HCT116 (cell line): ENCODE data around the gene AK4. TPM values are rescaled to one million over a fixed set of nuclear protein-coding genes. Genes with fewer than 3 reads are reported as not detected.

Experiments
- ATAC-seq: fragments of 200-7000 bp; cut with Tn5 transposase; 2 replicates; pipeline ENCODE4 v1.9.1; 2020; ENCODE audit warnings: mild to moderate bottlenecking, moderate library complexity
- BruUV-seq: library from RNA; stranded (reverse); fragments of 400-500 nt; replicated peaks from 2 replicates; lab custom pipeline; 2021; lab: Mats Ljungman, UMichigan
- CTCF ChIA-PET: fragments of 300-600 bp; sonication (Branson Sonifier 250); formaldehyde crosslinking; loops from one replicate; lab custom pipeline; 2021; ENCODE audit warnings: antibody characterized with exemption; lab: Charles Lee
- POLR2A ChIA-PET: fragments of 300-600, 350-600 bp; sonication (Branson Sonifier 250); formaldehyde crosslinking; loops from one replicate; lab custom pipeline; 2021; ENCODE audit warnings: antibody characterized with exemption; lab: Charles Lee
- RAD21 ChIA-PET, 2 experiments: fragments of 300-600 bp; sonication (Branson Sonifier 250); formaldehyde crosslinking; loops; one replicate each; lab custom pipeline; 2023; ENCODE audit warnings: low total read pairs in 2 of 2; ENCODE audit not compliant: uncharacterized antibody in 2 of 2, unreplicated experiment in 2 of 2, low non-redundant PET in 1 of 2; lab: Charles Lee
- DNase-seq: peaks from one replicate; pipeline ENCODE4 v3.0.0-alpha.2; 2010; ENCODE audit warnings: low read depth, low spot score
- H2AFZ ChIP-seq: fragments of 200-600 bp; shearing (Covaris generic), sonication (generic); 2 replicates; pipeline ENCODE4 v1.6.1; 2017; ENCODE audit warnings: low read depth, mixed run types, mixed read lengths, antibody characterized with exemption, low read length; ENCODE audit not compliant: poor library complexity, severe bottlenecking
- H3K27ac ChIP-seq: 2 replicates; pipeline ENCODE4 v1.5.1; 2012; ENCODE audit warnings: low read depth, low read length
- H3K27me3 ChIP-seq: fragments of 200-600 bp; sonication (generic); 2 replicates; pipeline ENCODE4 v1.6.1; 2016; ENCODE audit warnings: mixed run types, low read length, mixed read lengths; ENCODE audit not compliant: insufficient read depth
- H3K36me3 ChIP-seq, 2 experiments: fragments of 200-500 bp in 1 of 2; fragments of 200-600 bp in 1 of 2; sonication (Bioruptor generic) in 1 of 2; sonication (generic) in 1 of 2; 2 replicates each; pipeline versions ENCODE4 v1.5.1 to v1.6.1; 2014 to 2016; ENCODE audit warnings: low read length in 2 of 2, inconsistent platforms in 1 of 2, mixed read lengths in 1 of 2, mixed run types in 1 of 2; ENCODE audit not compliant: insufficient read depth in 2 of 2, control insufficient read depth in 1 of 2
- H3K4me1 ChIP-seq, 2 experiments: fragments of 200-600 bp in 1 of 2; sonication (generic) in 1 of 2; 2 replicates each; pipeline versions ENCODE4 v1.5.1 to v1.6.1; 2012 to 2017; ENCODE audit warnings: low read length in 2 of 2, inconsistent platforms in 1 of 2, mild to moderate bottlenecking in 1 of 2, mixed read lengths in 1 of 2, mixed run types in 1 of 2, moderate library complexity in 1 of 2; ENCODE audit not compliant: insufficient read depth in 2 of 2, control insufficient read depth in 1 of 2
- H3K4me2 ChIP-seq: fragments of 200-600 bp; sonication (generic); 2 replicates; pipeline ENCODE4 v1.6.1; 2017; ENCODE audit warnings: mixed run types, low read length, mixed read lengths
- H3K4me3 ChIP-seq, 2 experiments: fragments of 200-600 bp in 1 of 2; sonication (generic) in 1 of 2; replicated peaks in 1 of 2; 2 replicates each; pipeline ENCODE4 v1.5.1; 2011 to 2016; ENCODE audit warnings: low read length in 2 of 2, control low read depth in 1 of 2, low read depth in 1 of 2, mild to moderate bottlenecking in 1 of 2, mixed read lengths in 1 of 2, mixed run types in 1 of 2
- H3K79me2 ChIP-seq: fragments of 200-600 bp; sonication (generic); 2 replicates; pipeline ENCODE4 v1.6.1; 2017; ENCODE audit warnings: mild to moderate bottlenecking, mixed run types, low read length, moderate library complexity, mixed read lengths; ENCODE audit not compliant: insufficient read depth
- H3K9ac ChIP-seq: fragments of 200-600 bp; sonication (generic); 2 replicates; pipeline ENCODE4 v1.6.1; 2016; ENCODE audit warnings: low read length, mixed read lengths
- H3K9me2 ChIP-seq: fragments of 200-600 bp; sonication (generic), shearing (Covaris generic); 2 replicates; pipeline ENCODE4 v1.6.1; 2017; ENCODE audit warnings: mixed run types, mild to moderate bottlenecking, moderate library complexity; ENCODE audit not compliant: insufficient read depth
- H3K9me3 ChIP-seq, 2 experiments: fragments of 200-500 bp in 1 of 2; fragments of 200-600 bp in 1 of 2; sonication (Bioruptor generic) in 1 of 2; sonication (generic) in 1 of 2; 2 replicates each; pipeline ENCODE4 v1.6.1; 2014 to 2017; ENCODE audit warnings: low read length in 2 of 2, mixed read lengths in 2 of 2, inconsistent platforms in 1 of 2, low read depth in 1 of 2, mild to moderate bottlenecking in 1 of 2, mixed run types in 1 of 2, moderate library complexity in 1 of 2; ENCODE audit not compliant: control insufficient read depth in 1 of 2, insufficient read depth in 1 of 2
- H4K20me1 ChIP-seq: fragments of 200-600 bp; sonication (generic), shearing (Covaris generic); 2 replicates; pipeline ENCODE4 v1.6.1; 2017; ENCODE audit warnings: mixed run types, mild to moderate bottlenecking, moderate library complexity; ENCODE audit not compliant: insufficient read depth
- CEBPB ChIP-seq: IDR thresholded peaks from 2 replicates; pipeline ENCODE4 v1.6.1; 2012; ENCODE audit warnings: low read depth
- ELF1 ChIP-seq: IDR thresholded peaks from 2 replicates; pipeline ENCODE4 v1.6.1; 2012; ENCODE audit warnings: low read depth, borderline replicate concordance
- JUND ChIP-seq: IDR thresholded peaks from 2 replicates; pipeline ENCODE4 v1.6.1; 2012
- POLR2A ChIP-seq: IDR thresholded peaks from 2 replicates; pipeline ENCODE4 v1.7.0; 2011; ENCODE audit warnings: borderline replicate concordance; ENCODE audit not compliant: insufficient read depth, insufficient read length; ENCODE audit errors: extremely low read depth
- SIN3A ChIP-seq: IDR thresholded peaks from 2 replicates; pipeline ENCODE4 v1.6.1; 2012; ENCODE audit warnings: low read depth
- SP1 ChIP-seq: IDR thresholded peaks from 2 replicates; pipeline ENCODE4 v1.6.1; 2012; ENCODE audit warnings: low read depth
- SRF ChIP-seq: IDR thresholded peaks from 2 replicates; pipeline ENCODE4 v1.6.1; 2012; ENCODE audit warnings: low read depth
- YY1 ChIP-seq: IDR thresholded peaks from 2 replicates; pipeline ENCODE4 v1.6.1; 2011; ENCODE audit warnings: low read length, low read depth, moderate library complexity, mild to moderate bottlenecking; ENCODE audit not compliant: insufficient replicate concordance; ENCODE audit errors: extremely low read depth
- ZNF274 ChIP-seq: fragments of 200-500 bp; sonication (Bioruptor generic); IDR thresholded peaks from 2 replicates; pipeline ENCODE4 v1.6.1; 2014; ENCODE audit warnings: mild to moderate bottlenecking, low read depth, low read length, inconsistent platforms
- intact Hi-C: fragments of 100-400 bp; cut with micrococcal nuclease; formaldehyde crosslinking; loops from 2 replicates; pipeline ENCODE4 v1.10.0; 2022
- total RNA-seq: library from RNA; stranded (reverse); gene quantifications from one replicate; pipeline ENCODE4 v1.2.1, GENCODE V29; 2021; ENCODE audit not compliant: unreplicated experiment
- TF ChIP-seq, protein P1 (sequence below): IDR thresholded peaks from 2 replicates; pipeline ENCODE4 v1.6.1; 2012; ENCODE audit warnings: low read depth
- TF ChIP-seq, protein P2 (sequence below), 3 experiments: fragments of 200-600 bp in 1 of 3; sonication (generic) in 1 of 3; IDR thresholded peaks in 2 of 3; conservative IDR thresholded peaks in 1 of 3; 2 replicates each; pipeline ENCODE4 v1.5.1; 2012 to 2017; ENCODE audit warnings: low read depth in 2 of 3, low read length in 2 of 3, antibody characterized with exemption in 1 of 3, borderline replicate concordance in 1 of 3, control low read depth in 1 of 3, mild to moderate bottlenecking in 1 of 3, mixed read lengths in 1 of 3, mixed run types in 1 of 3, moderate library complexity in 1 of 3; ENCODE audit not compliant: insufficient read depth in 1 of 3
- TF ChIP-seq, protein P3 (sequence below): IDR thresholded peaks from 2 replicates; pipeline ENCODE4 v1.6.1; 2012

Gene AK4
- total RNA-seq, 1 experiment from 2014 or later, result 51.5 TPM

DNA sequence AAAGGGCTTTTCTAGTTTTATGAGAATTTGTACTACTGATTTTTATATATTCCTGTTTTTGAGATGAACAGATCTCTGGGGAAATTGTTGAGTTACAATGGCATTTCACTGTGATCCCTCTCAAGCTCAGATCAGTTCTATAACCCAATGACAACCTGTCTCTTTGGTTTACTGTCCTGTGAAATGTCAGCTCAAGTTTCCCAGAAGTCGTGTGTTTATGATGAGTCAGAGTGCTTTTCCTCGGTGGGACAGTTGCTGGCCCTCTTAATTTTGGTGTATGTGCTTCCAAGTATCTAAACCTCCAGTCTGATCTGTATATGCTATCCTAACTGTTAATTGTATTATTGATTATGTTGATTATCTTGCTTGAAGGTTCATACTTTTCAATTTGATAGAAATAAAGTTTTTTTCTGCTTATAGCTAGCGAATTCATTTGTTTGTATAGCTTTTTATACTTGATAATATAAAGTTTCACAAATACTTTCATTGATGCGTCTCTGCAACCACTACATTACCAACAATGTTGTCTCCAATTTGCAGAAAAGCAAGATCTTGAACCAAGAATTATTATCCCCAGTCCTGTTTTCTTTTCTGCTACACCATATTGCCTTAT is 83.8 kb downstream of the AK4 start (continued):
- TF ChIP-seq ZNF274, result no peak
- TF ChIP-seq, protein P1, sequence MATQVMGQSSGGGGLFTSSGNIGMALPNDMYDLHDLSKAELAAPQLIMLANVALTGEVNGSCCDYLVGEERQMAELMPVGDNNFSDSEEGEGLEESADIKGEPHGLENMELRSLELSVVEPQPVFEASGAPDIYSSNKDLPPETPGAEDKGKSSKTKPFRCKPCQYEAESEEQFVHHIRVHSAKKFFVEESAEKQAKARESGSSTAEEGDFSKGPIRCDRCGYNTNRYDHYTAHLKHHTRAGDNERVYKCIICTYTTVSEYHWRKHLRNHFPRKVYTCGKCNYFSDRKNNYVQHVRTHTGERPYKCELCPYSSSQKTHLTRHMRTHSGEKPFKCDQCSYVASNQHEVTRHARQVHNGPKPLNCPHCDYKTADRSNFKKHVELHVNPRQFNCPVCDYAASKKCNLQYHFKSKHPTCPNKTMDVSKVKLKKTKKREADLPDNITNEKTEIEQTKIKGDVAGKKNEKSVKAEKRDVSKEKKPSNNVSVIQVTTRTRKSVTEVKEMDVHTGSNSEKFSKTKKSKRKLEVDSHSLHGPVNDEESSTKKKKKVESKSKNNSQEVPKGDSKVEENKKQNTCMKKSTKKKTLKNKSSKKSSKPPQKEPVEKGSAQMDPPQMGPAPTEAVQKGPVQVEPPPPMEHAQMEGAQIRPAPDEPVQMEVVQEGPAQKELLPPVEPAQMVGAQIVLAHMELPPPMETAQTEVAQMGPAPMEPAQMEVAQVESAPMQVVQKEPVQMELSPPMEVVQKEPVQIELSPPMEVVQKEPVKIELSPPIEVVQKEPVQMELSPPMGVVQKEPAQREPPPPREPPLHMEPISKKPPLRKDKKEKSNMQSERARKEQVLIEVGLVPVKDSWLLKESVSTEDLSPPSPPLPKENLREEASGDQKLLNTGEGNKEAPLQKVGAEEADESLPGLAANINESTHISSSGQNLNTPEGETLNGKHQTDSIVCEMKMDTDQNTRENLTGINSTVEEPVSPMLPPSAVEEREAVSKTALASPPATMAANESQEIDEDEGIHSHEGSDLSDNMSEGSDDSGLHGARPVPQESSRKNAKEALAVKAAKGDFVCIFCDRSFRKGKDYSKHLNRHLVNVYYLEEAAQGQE, result no peak

DNA sequence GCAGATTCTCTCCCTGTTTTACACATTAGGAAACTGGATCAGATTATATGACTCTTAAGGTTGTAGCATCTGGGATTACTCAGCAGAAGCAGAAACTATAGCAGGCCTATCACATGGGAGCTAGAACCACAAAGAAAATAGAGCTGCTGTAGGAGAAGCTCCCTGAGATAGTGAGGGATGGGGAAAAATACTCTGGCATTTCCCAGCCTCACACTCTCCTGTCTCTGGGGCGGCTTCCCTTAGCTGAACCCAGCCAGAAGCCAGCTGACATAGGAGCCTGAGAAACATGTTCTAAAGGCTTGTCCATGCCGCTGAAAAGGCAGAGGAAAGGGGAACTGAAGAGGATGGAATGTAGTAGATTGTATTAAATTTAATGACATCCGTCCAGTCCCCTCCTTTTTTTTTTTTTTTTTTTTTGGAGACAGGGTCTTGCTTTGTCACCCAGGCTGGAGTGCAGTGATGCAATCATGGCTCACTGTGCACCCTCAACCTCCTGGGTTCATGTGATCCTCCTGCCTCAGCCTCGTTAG is 84.5 kb downstream of the AK4 start:
- H3K27me3 ChIP-seq, result no peaks in the 10 kb centered on the region
- POLR2A ChIA-PET, result no interaction called here
- no peak overlapping the region for H2AFZ ChIP-seq
- no peak for DNase-seq
- no peaks in the 10 kb centered on the region for H3K9me3 ChIP-seq
- no peaks in the 10 kb centered on the region for H4K20me1 ChIP-seq
- no peaks in the 10 kb centered on the region for H3K9me2 ChIP-seq
- no peak for TF ChIP-seq SP1
- no peak for TF ChIP-seq ELF1
- TF ChIP-seq SRF, result no peak
- TF ChIP-seq JUND, result no peak
- TF ChIP-seq, protein P2, sequence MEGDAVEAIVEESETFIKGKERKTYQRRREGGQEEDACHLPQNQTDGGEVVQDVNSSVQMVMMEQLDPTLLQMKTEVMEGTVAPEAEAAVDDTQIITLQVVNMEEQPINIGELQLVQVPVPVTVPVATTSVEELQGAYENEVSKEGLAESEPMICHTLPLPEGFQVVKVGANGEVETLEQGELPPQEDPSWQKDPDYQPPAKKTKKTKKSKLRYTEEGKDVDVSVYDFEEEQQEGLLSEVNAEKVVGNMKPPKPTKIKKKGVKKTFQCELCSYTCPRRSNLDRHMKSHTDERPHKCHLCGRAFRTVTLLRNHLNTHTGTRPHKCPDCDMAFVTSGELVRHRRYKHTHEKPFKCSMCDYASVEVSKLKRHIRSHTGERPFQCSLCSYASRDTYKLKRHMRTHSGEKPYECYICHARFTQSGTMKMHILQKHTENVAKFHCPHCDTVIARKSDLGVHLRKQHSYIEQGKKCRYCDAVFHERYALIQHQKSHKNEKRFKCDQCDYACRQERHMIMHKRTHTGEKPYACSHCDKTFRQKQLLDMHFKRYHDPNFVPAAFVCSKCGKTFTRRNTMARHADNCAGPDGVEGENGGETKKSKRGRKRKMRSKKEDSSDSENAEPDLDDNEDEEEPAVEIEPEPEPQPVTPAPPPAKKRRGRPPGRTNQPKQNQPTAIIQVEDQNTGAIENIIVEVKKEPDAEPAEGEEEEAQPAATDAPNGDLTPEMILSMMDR (IDR thresholded peaks at IDR 0.05 in 2 of 3, conservative IDR thresholded peaks at IDR 0.05 in 1 of 3; ENCODE audit: borderline replicate concordance in 1 of 3, insufficient read depth in 1 of 3, low read depth in 2 of 3, low read length in 2 of 3), result no peak
- TF ChIP-seq CEBPB, result no peak
- TF ChIP-seq, protein P3, sequence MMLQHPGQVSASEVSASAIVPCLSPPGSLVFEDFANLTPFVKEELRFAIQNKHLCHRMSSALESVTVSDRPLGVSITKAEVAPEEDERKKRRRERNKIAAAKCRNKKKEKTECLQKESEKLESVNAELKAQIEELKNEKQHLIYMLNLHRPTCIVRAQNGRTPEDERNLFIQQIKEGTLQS, result no peak
- TF ChIP-seq, protein P1, result no peak
- TF ChIP-seq YY1, result no peak
- no peak for TF ChIP-seq SIN3A
- no peak for TF ChIP-seq POLR2A
- no peaks in the 10 kb centered on the region for H3K79me2 ChIP-seq
- no TSS peak for BruUV-seq
- ATAC-seq, result no peak
- no peak overlapping the region for H3K27ac ChIP-seq
- no peak overlapping the region for H3K9ac ChIP-seq
- intact Hi-C loops, result loop anchor here (10.0 kb wide), 1 partner anchor 192 kb away; the partner anchor contains the start of genes LEPR and LEPROT
- no peak overlapping the region for H3K4me3 ChIP-seq
- H3K4me2 ChIP-seq, result no peak overlapping the region
- H3K4me1 ChIP-seq, result no peaks in the 10 kb centered on the region
- H3K36me3 ChIP-seq, result no peaks in the 10 kb centered on the region
- RAD21 ChIA-PET, result no interaction called here
- CTCF ChIA-PET, result interaction anchor here (1.0 to 1.9 kb wide), 2 partner anchors 170 to 455 kb away, joined by 3 to 7 read pairs; no protein-coding TSS in a partner anchor
